Skeletal muscle satellite cell (primary cell): ENCODE results near the gene SPAAR.
A peak's percentile ranks its signal among the peaks of the same experiment; 100 is the strongest.

Experiments used
- H3K27me3 ChIP-seq: 2 replicates; pipeline ENCODE4 v1.7.0; 2013; ENCODE audit warnings: low read length; ENCODE audit not compliant: control insufficient read depth, insufficient read depth
- H3K36me3 ChIP-seq: 2 replicates; pipeline ENCODE4 v1.7.0; 2013; ENCODE audit warnings: mild to moderate bottlenecking, control low read depth, low read length; ENCODE audit not compliant: insufficient read depth
- H3K4me1 ChIP-seq: 2 replicates; pipeline ENCODE4 v1.7.0; 2013; ENCODE audit warnings: low read length; ENCODE audit not compliant: control insufficient read depth, insufficient read depth
- H3K4me2 ChIP-seq: 2 replicates; pipeline ENCODE4 v1.7.0; 2013; ENCODE audit warnings: mild to moderate bottlenecking, low read length
- H3K4me3 ChIP-seq: 2 replicates; pipeline ENCODE4 v1.7.0; 2013; ENCODE audit warnings: low read length
- H3K9ac ChIP-seq: 2 replicates; pipeline ENCODE4 v1.7.0; 2013; ENCODE audit warnings: mild to moderate bottlenecking, low read depth, low read length, moderate library complexity
- H3K9me3 ChIP-seq: replicated peaks from 2 replicates; pipeline ENCODE4 v1.7.0; 2013; ENCODE audit warnings: mild to moderate bottlenecking, control low read depth, low read length

Gene SPAAR

GRCh38 chr9:35958104-35958837, 49.0 kb downstream of the SPAAR start, which contains the start of gene OR2S2:
Gene OR2S2, minus strand, starts transcription at chr9:35958154. Its CDS starts 56 bp downstream, at chr9:35958098.
- Histone ChIP-seq H3K4me3 (no peak within 1 kb of the TSS), H3K4me2 (no peak within 1 kb of the TSS), H3K9ac (no peak within 1 kb of the TSS), H3K36me3 (no peaks in the 10 kb centered on the region), H3K4me1 (peaks cover 34% of the 10 kb centered on the region), H3K9me3 (no peaks in the 10 kb centered on the region), H3K27me3 (no peaks in the 10 kb centered on the region)

- Histone ChIP-seq H3K4me3 (no peak overlapping the region), H3K36me3 (no peaks in the 10 kb centered on the region), H3K4me2 (peak overlapping the region; percentile 3), H3K27me3 (no peaks in the 10 kb centered on the region), H3K4me1 (peaks cover 29% of the 10 kb centered on the region), H3K9me3 (no peaks in the 10 kb centered on the region), H3K9ac (no peak overlapping the region)
Measured at GRCh38 chr9:35960039-35960655, 50.9 kb downstream of the SPAAR start.
